HEK293 (cell line): ENCODE results near the gene CLTCL1.

Source experiments
- KLF16 ChIP-seq: fragments of 450-650 bp; formaldehyde crosslinking; IDR thresholded peaks from 2 replicates; pipeline ENCODE4 v1.5.1; 2017; ENCODE audit warnings: missing biosample characterization, missing genetic modification characterization
- ZBTB49 ChIP-seq: fragments of 450-650 bp; formaldehyde crosslinking; IDR thresholded peaks from 2 replicates; pipeline ENCODE4 v1.5.1; 2016; ENCODE audit warnings: missing biosample characterization, missing genetic modification characterization, low read depth

GRCh38 chr22:19241593-19241906, 50.0 kb downstream of the CLTCL1 start:
- TF ChIP-seq ZBTB49 (tag by site-specific recombination) (no peak), KLF16 (tag by site-specific recombination) (no peak)
